CD4-positive, alpha-beta T cell treated with Interleukin-1 beta for 1 hour (primary cell): ENCODE results near the gene TMEM40.

Experiments used
- DNase-seq, 2 donors: peaks; one replicate each; pipeline ENCODE4 v3.0.0-alpha.2; 2020 to 2022

The TMEM40 gene

DNA sequence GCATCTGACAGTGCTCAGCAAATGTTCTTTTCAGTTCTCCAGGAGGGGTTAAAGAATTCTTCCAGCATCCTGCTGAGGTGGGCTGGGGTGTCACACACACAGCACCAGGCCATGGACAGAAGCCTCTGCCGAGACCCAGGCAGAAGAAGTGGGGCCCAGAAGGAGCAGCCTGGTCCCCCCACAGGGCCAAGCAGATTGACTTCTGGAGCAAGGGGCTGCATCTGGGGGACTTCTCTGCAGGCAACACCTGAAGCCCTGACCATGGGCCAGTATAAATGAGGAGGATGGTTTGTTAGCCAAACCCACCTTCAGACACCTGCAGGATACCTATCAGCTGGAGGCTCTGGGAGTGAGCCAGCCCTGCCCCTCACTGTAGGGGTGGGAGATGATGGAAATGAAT is 16.2 kb upstream of the TMEM40 start:
- DNase-seq, result no peak

- DNase-seq, result no peak
These were observed 15.6 kb upstream of the TMEM40 start for GRCh38 chr3:12774619-12775018.

GRCh38 chr3:12773710-12774086 is 14.6 kb upstream of the TMEM40 start:
- DNase-seq, result no peak

DNA sequence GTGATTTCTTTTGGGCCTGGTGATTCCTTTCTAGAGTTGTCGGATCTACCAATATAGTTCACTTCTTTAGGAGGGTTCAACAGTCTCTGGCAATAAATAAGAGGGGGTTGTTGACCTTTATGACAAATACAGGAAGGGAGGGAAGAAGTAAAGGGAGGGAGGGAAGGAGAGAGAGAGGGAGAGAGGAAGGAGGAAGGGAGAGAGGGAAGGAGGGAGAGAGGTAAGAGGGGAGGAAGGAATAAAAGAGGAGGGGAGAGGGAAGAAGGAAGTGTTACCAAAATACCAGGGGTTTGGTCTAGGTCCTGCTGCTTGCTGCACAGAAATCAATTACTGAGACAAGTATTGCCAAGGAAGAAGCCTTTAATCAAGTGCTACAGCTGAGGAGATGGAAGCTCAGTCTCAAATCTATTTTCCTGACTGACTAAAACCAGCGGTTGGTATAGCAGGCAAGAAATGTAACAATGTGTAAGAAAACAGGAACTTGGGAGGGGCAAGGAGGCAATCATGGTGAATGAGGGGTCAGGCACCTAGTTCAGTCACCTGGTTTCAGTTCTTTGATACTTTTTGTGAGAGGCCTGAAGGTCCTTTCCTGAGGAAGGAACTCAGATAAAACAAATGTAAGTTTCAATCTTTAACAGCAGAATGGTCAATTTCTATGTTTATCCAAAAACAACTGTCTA is 14.1 kb upstream of the TMEM40 start:
- DNase-seq, result no peak

- DNase-seq, result no peak
These were observed 13.4 kb upstream of the TMEM40 start for GRCh38 chr3:12772462-12772861.

GRCh38 chr3:12771236-12771635 is 12.2 kb upstream of the TMEM40 start:
- no peak for DNase-seq

DNA sequence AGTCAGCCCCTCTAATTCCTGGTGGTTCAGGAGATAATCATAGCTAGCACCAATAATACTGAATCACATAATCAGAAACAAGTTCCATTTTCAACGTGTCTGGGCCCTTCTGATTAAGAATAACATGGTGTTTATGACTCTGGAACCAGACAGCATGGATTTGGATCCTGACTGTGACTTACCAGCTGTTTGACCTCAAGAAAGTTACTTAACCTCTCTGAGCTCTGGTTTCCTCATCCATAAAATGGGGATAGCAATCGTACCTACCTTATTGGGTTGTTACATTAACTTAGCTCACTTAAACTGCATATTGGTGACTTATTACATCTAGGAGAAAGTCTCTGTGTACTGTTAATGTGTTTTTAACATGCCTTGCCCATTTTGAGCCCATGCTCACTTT is 10.7 kb upstream of the TMEM40 start:
- DNase-seq, result no peak

DNA sequence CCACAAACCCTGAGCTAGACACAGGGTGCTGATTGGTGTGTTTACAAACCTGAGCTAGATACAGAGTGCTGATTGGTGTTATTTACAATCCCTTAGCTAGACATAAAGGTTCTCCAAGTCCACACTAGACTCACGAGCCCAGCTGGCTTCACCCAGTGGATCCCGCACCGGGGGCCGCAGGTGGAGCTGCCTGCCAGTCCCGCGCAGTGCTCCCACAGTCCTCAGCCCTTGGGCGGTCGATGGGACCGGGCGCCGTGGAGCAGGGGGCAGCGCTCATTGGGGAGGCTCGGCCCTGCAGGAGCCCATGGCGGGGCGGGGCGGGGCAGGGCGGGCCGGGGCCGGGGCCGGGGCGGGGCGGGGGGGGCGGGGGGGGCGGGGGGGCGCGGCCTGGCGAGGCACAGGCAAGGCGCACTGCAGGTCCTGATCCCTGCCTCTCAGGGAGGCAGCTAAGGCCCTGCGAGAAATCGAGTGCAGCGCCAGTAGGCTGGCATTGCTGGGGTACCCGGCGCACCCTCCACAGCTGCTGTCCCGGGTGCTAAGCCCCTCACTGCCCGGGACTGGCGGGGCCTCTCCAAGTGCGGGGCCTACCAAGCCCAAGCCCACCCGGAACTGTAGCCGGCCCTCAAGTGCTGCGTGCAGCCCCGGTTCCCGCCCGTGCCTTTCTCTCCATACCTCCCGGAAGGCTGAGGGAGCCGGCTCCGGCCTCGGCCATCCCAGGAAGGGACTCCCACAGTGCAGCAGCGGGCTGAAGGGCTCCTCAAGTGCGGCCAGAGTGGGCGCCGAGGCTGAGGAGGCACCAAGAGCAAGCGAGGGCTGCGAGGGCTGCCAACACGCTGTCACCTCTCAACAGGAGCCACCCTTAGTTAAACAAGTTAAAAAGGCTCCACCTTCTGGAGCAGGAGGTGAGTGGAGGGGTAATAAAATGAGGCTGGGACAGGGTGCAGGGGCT is 9.8 kb upstream of the TMEM40 start:
- DNase-seq, result no peak

- DNase-seq, result no peak
These were observed 7.5 kb upstream of the TMEM40 start for GRCh38 chr3:12766541-12766940.

DNA sequence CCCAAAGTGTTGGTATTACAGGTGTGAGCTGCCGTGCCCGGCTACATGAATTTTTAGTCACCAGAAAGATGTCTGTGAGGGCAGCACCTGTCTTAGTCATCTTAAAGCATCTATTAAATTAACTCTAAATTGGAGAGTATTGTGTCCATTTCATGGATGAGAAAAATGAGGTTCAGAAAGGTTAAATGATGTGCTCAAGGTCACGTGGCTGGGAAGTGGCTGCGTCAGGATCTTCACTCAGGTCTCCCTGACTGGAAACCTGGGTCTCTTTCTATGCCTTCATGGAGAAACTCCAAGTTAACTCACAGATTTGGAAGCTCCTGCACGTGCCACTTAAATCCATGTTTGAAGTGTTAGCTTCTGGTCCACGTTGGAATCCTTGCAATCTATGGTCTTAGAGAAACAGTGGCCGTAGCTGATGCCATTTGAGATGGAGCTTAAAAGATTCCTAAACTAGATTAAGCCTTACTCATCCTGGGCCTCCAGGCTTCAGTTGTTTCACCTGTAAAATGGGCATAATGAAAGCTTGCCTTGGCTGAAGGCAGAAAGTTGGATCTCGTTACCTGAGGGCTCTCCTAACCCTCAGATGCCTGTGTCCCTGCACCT is 5.2 kb upstream of the TMEM40 start:
- no peak for DNase-seq

GRCh38 chr3:12759693-12760565 is 870 bp upstream of the TMEM40 start:
- DNase-seq, result no peak

- DNase-seq, result no peak
These were observed 856 bp downstream of the TMEM40 start for GRCh38 chr3:12758025-12758781.

- DNase-seq, result no peak
These were observed 2.4 kb downstream of the TMEM40 start for GRCh38 chr3:12756635-12757034.

GRCh38 chr3:12756175-12756574 is 2.9 kb downstream of the TMEM40 start:
- no peak for DNase-seq

GRCh38 chr3:12755754-12756153 is 3.3 kb downstream of the TMEM40 start:
- no peak for DNase-seq

DNA sequence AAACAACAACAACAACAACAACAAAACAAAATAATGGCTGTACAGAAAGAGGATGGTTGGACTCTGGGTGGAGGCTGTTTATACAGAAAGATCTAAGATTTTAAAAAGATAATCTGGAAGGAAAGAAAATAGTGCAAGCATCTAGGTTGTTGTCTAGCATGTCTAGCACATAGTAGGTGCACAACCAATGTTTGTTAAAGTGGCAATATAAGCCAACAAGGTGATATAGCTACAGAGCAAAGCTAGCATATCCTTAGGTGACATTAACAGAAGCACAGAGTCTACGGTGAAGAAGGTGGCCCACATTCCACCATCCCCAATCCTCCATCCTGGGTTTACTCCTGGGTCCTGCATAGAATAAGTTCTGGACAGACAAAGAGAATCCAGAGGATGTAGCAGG is 4.7 kb downstream of the TMEM40 start:
- no peak for DNase-seq

DNA sequence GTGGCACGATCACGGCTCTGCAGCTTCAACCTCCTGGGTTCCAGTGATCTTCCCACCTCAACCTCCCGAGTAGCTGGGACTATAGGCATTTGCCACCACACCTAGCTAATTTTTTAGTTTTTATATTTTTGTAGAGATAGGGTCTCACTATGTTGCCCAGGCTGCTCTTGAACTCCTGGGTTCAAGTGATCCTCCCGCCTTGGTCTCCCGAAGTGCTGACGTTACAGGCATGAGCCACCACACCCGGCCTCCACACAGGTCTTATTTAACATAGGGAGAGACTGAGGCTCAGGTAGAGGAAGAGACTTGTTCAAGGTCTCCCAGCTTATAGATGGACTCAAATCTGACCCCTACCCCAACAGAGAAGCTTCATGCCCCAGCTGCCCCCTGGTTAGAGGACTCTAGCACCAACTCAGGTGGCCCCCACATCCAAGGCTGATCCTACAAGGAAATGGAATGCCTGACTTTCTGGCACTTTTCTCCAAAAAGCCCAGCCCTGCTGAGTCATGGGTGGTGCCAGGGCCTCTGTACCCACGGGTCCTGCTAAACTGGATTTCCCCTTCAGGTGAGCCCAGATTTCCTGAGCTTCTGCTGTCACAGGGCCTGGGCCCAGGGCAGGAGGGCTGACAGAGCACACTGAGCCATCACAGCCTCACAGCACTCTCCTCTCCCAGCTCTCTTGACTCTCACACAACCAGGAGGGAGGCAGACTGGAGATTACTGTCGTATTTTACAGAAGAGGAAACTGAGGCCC is 5.6 kb downstream of the TMEM40 start:
- no peak for DNase-seq

DNA sequence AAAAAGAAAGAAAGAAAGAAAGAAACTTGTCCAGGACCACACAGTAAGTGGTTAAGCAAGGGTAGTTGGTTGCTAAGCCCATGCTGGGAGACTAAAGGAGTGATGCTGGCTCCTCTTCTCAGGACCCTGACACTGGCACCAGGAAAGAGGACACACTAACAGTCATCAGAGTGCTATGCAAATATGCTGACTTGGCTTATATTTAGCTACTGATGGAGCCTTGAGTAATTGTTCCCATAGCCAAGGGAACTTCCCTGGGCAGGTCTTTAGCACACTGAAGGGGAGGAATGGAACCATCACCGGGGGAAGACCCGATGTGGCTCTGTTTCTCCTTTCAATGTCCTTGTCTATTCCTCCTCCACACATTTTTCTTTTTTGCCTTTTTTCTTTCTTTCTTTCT is 6.2 kb downstream of the TMEM40 start:
- DNase-seq, result no peak

GRCh38 chr3:12752102-12752501 is 7.0 kb downstream of the TMEM40 start:
- no peak for DNase-seq

DNA sequence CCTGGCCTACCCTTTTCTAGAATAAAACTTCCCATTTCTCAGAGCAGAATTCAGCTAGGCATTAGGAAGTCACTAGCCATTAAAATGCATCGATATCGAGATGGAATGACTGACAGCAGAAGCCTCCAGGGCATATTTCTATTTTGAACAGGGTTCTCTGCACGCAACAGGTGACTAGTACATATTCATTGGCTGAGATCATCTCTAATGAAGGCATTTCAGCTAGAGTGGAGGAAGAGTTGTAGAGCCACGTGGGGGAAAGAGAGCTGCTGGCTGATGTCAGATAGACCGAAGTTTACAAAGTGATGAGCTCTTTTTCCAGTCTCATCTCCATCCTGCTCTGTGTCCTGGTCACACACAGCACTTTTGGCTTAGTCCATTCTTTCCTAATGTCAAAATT is 7.5 kb downstream of the TMEM40 start:
- DNase-seq, result no peak

GRCh38 chr3:12750658-12751071 is 8.4 kb downstream of the TMEM40 start:
- DNase-seq, result no peak
